Activated CD4-positive, alpha-beta memory T cell treated with anti-CD3 and anti-CD28 coated beads, Interleukin-2, amount 10 ng/mL, durations not matched to agents 7 days and 5 days (primary cell): ENCODE data around the gene TXNDC12. TPM values are rescaled to one million over a fixed set of nuclear protein-coding genes. Genes with fewer than 3 reads are reported as not detected.
"Not testable (repeated sequence)": the region's sequence is repeated elsewhere in the genome, so short reads cannot be mapped to it uniquely, and the experiment has no call there.

Experiments used
- CTCF ChIA-PET: fragments of 350-600 bp; sonication (Branson Sonifier 250); formaldehyde crosslinking; loops from one replicate; lab custom pipeline; 2021; ENCODE audit warnings: antibody characterized with exemption, inconsistent platforms; lab: Charles Lee
- POLR2A ChIA-PET: fragments of 350-600 bp; sonication (Branson Sonifier 250); formaldehyde crosslinking; loops from one replicate; lab custom pipeline; 2021; ENCODE audit warnings: antibody characterized with exemption; lab: Charles Lee
- DNase-seq: peaks from one replicate; pipeline ENCODE4 v3.0.0-alpha.2; 2020
- H3K27ac Mint-ChIP-seq: one replicate; pipeline ENCODE4 v1.8.0; 2021; ENCODE audit warnings: mild to moderate bottlenecking, mixed read lengths
- H3K27me3 Mint-ChIP-seq: one replicate; pipeline ENCODE4 v1.8.0; 2021; ENCODE audit warnings: mixed read lengths
- H3K36me3 Mint-ChIP-seq: one replicate; pipeline ENCODE4 v1.8.0; 2021; ENCODE audit warnings: low read depth, mixed read lengths
- H3K4me1 Mint-ChIP-seq: one replicate; pipeline ENCODE4 v1.8.0; 2021; ENCODE audit warnings: mixed read lengths
- H3K4me3 Mint-ChIP-seq: one replicate; pipeline ENCODE4 v1.8.0; 2021; ENCODE audit warnings: mild to moderate bottlenecking, mixed read lengths
- H3K9me3 Mint-ChIP-seq: one replicate; pipeline ENCODE4 v1.8.0; 2021; ENCODE audit warnings: mixed read lengths
- total RNA-seq, 2 experiments: library from RNA; stranded (reverse); gene quantifications; one replicate each; pipeline ENCODE4 v1.2.3, GENCODE V29; 2021

TXNDC12 gene
- total RNA-seq, 2 experiments from 2014 or later: 56.6 to 63.5 TPM

DNA sequence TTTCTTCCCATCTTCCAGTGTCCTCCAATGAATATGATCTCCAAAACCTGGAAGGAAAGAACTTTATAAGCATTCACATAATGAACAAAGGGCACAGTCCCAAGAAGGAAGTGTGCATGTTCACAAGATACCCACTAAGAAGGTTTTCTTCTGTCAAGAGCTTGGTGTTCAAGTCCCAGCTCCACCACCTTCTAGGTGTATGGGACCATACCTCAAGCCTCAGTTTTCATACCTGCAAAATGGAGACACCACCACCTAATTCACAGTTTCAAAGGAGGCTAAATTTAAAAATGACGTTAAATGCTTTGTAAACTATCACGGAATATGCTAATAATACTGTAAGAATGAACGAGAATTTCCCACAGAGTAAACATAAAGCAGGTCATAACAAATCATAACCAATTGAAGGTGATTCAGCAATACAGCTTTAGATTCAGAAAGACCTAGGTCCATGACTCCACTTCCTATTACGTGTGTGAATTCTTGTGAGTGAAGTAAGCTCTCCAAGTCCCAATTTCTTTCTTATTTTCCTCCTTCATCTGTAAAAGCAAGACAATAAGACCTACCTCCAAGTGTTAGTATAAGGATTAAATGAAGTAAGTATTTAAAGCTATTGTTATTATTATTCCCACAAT lies 13.3 kb downstream of the TXNDC12 start:
- H3K9me3 Mint-ChIP-seq: no peaks in the 10 kb centered on the region
- H3K27me3 Mint-ChIP-seq: no peaks in the 10 kb centered on the region
- ChIA-PET POLR2A (interaction anchor here (0.5 kb wide), 1 partner anchor 135 kb away, joined by 4 read pairs; no protein-coding TSS in a partner anchor), CTCF (no interaction called here)
- no peak for DNase-seq
- H3K4me1 Mint-ChIP-seq: no peaks in the 10 kb centered on the region
- peaks cover 38% of the 10 kb centered on the region for H3K36me3 Mint-ChIP-seq
- no peak overlapping the region for H3K4me3 Mint-ChIP-seq
- no peak overlapping the region for H3K27ac Mint-ChIP-seq

DNA sequence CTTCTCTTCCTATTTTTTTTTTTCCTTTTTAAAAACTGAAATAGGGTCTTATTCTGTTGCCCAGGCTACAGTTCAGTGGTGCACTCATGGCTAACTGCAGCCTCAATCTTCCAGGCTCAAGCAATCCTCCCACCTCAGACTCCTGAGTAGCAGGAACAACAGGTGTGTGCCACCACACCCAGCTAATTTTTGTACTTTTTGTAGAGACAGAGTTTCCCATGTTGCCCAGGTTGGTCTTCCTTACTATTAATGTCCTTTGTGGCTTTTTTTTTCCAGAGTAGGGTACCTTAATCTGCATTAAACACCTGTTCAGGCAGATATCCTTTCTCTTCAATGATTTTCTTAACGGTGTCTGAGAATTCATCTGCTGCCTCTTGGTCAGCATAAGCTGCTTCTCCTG lies 17.1 kb downstream of the TXNDC12 start:
- H3K36me3 Mint-ChIP-seq: peaks cover 40% of the 10 kb centered on the region
- H3K9me3 Mint-ChIP-seq: no peaks in the 10 kb centered on the region
- H3K4me1 Mint-ChIP-seq: peaks cover 6% of the 10 kb centered on the region
- no peak for DNase-seq
- POLR2A ChIA-PET: no interaction called here
- H3K27ac Mint-ChIP-seq: no peak overlapping the region
- CTCF ChIA-PET: no interaction called here
- H3K27me3 Mint-ChIP-seq: no peaks in the 10 kb centered on the region
- no peak overlapping the region for H3K4me3 Mint-ChIP-seq

DNA sequence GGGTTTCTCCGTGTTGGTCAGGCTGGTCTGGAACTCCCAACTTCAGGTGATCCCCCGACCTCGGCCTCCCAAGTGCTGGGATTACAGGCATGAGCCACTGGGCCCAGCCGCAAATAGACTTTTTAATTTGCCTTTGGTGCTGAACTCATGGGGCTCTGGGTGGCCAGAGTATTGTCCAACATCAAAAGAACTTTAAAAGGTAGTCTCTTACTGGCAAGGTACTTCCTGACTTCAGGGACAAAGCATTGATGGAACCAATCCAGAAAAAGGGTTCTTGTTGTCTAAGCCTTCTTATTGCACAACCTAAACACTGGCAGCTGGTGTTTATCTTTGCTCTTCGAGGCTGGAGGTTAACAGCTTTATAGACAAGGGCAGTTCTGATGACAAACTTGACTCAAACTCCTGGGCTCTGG lies 17.6 kb downstream of the TXNDC12 start:
- Mint-ChIP-seq H3K36me3 (peaks cover 45% of the 10 kb centered on the region), H3K4me1 (peaks cover 9% of the 10 kb centered on the region), H3K27me3 (no peaks in the 10 kb centered on the region), H3K27ac (no peak overlapping the region), H3K9me3 (no peaks in the 10 kb centered on the region), H3K4me3 (no peak overlapping the region)
- ChIA-PET CTCF (no interaction called here), POLR2A (no interaction called here)
- DNase-seq: no peak

DNA sequence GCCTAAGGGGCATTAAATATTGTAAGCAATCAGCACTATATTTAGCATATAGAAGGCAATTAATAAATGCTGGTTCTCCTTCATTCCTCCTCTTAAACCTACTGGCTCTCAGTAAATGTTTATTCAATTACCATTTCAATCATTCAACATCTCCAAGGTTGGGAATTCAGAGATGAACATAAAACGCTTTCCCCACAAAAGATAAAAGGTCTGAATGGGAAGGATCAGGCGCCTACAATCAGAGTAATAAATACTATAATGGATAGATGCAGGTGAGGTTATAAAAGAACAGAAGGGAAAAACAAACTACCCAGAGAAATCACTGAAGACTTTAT lies 21.0 kb downstream of the TXNDC12 start:
- no peaks in the 10 kb centered on the region for H3K27me3 Mint-ChIP-seq
- H3K4me3 Mint-ChIP-seq: peak overlapping the region; percentile 89
- CTCF ChIA-PET: interaction anchor here (0.9 to 1.5 kb wide), 3 partner anchors 15 to 27 kb away, joined by 3 to 5 read pairs (median 4); partner anchors contain the start of gene BTF3L4
- POLR2A ChIA-PET: interaction anchor here (1.0 to 3.7 kb wide), 11 partner anchors 9 to 1912 kb away, joined by 3 to 64 read pairs (median 6); partner anchors contain the start of genes BTF3L4, CC2D1B, IFT25 and NRDC
- peak overlapping the region; percentile 90 for H3K27ac Mint-ChIP-seq
- H3K9me3 Mint-ChIP-seq: no peaks in the 10 kb centered on the region
- no peak for DNase-seq
- peaks cover 34% of the 10 kb centered on the region for H3K4me1 Mint-ChIP-seq
- H3K36me3 Mint-ChIP-seq: peaks cover 57% of the 10 kb centered on the region

DNA sequence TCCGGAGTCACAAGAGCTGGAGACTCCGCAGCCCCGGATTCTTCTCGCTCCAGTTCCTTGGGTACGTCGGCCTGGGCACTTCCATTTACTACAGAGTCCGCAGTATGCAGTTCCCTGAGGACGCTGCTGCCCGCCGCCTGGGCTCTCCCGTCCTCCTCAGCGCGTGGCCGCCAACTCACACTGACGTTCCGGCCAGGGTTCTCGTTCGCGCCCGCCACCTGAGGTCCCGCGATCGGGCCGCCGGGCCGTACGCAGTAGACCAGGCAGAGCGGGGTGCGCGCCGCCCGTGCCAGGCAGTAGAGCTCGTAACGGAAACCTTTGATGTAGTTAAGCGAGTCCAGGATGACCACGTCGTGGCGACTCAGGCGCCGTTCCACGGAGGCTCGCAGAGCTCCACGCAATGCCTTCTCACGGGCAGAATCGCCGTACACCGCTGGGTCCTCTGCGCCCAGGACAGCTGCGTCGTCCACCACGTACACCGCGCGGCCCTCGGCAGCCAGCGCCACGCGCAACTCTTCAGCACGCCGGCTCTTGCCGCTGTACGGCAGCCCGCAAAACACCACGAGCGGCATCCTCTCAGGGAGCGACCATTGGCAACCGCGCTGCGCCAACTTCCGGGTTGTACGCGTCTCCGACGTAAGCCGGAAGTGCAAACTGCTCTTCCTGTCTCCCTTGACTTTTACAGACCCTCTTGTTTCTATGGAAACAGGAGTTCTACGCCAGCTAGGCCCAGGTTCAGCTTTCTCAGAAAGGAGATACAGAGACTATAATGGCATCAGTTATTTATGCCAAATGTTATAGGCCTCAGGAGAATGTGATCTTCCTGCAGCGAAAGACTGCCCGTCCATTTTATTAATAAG lies 21.6 kb downstream of the TXNDC12 start, which contains the start of gene KTI12:
TSS of gene KTI12 (minus strand) at position 621 of the 860 bp plus-strand sequence. CDS start at position 572, 49 bp downstream.
- peak; percentile 91 for DNase-seq
- CTCF ChIA-PET: interaction anchor here (0.9 to 1.5 kb wide), 4 partner anchors 15 to 263 kb away, joined by 3 to 5 read pairs (median 4); partner anchors contain the start of gene BTF3L4
- Mint-ChIP-seq H3K4me3 (peak within 1 kb of the TSS; percentile 89), H3K9me3 (no peaks in the 10 kb centered on the region), H3K27ac (peak within 1 kb of the TSS; percentile 90), H3K36me3 (peaks cover 52% of the 10 kb centered on the region), H3K4me1 (peaks cover 34% of the 10 kb centered on the region), H3K27me3 (no peaks in the 10 kb centered on the region)
- POLR2A ChIA-PET: interaction anchor here (0.9 to 3.7 kb wide), 12 partner anchors 9 to 1912 kb away, joined by 3 to 64 read pairs (median 5); partner anchors contain the start of genes BTF3L4, CC2D1B, IFT25 and NRDC

DNA sequence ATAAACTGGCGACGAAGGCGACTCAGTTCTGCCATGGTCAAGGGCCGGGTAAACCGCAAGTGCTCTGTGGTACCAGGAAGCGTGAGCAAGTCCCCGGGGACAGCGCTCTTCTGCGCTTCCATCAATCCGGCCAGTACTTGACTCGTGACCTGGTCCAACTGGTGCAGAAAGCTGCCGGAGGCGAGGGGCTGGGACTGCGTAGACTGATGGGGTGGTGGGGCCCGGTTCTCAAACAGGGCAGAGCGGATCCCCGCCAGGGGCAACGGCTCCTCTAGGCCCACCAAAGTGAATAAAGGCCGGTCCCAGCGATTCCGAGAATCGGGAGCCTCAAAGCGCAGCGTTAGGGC lies 22.2 kb downstream of the TXNDC12 start:
- POLR2A ChIA-PET: interaction anchor here (0.9 to 3.7 kb wide), 10 partner anchors 10 to 1913 kb away, joined by 3 to 64 read pairs (median 6); partner anchors contain the start of genes BTF3L4, CC2D1B, IFT25 and NRDC
- peak; percentile 30 for DNase-seq
- Mint-ChIP-seq H3K27ac (peak overlapping the region; percentile 90), H3K9me3 (no peaks in the 10 kb centered on the region), H3K36me3 (peaks cover 48% of the 10 kb centered on the region), H3K4me1 (peaks cover 34% of the 10 kb centered on the region), H3K27me3 (no peaks in the 10 kb centered on the region), H3K4me3 (peak overlapping the region; percentile 89)
- CTCF ChIA-PET: interaction anchor here (1.1 to 1.5 kb wide), 3 partner anchors 16 to 264 kb away, joined by 4 to 5 read pairs (median 4); no protein-coding TSS in a partner anchor

DNA sequence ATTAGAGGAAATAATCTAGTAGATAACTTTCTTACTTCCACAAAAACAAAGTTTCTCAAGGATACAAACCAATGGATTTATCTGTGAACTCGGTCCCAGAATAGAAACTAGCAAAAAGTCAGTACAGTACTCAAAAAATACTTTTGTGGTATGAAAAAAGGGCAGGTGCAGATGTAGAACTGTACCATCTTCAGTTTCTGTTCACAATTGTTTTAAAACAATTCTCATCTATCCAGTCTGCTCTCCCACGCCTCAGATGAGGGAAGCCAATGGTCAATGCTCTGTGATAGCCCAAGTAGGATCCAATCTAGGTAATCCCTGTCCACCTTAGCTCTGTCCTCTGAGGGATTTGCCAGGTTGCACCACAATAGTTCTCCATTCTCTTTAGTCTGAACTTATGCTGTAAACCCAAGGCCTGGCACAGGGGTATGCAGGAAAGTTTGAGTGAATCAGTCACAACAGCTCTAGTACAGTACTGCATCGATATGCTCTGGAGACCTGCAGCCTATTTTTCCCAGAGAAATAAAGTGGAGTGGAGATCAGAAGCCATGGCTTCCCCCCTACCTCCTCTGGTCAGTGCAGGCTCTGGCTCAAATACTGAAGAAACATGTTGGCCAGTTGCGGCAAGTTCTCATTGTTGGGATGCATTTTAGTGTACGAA lies 22.7 kb downstream of the TXNDC12 start:
- CTCF ChIA-PET: interaction anchor here (1.1 kb wide), 1 partner anchor 265 kb away, joined by 4 read pairs; no protein-coding TSS in a partner anchor

DNA sequence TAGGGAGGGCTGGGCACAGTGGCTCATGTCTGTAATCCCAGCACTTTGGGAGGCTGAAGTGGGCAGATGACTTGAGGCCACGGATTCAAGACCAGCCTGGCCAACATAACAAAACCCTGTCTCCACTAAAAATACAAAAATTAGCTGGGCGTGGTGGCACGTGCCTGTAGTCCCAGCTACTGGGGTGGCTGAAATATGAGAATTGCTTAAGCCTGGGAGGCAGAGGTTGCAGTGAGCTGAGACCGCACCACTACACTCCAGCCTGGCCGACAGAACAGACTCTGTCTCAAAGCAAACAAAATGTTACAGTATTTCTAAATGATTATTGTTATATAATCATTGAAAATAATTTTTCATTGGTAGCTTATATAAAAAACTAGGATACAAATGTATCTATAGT lies 26.2 kb downstream of the TXNDC12 start:
- Mint-ChIP-seq H3K36me3 (peaks cover 55% of the 10 kb centered on the region), H3K4me1 (peaks cover 30% of the 10 kb centered on the region)
- H3K9me3 Mint-ChIP-seq, POLR2A ChIA-PET, CTCF ChIA-PET, H3K27ac Mint-ChIP-seq, H3K27me3 Mint-ChIP-seq, H3K4me3 Mint-ChIP-seq, DNase-seq: not testable (repeated sequence)

More for the DNA sequence above, 22.7 kb downstream of the TXNDC12 start:
- peak overlapping the region; percentile 90 for H3K27ac Mint-ChIP-seq
- H3K4me1 Mint-ChIP-seq: peaks cover 34% of the 10 kb centered on the region
- H3K36me3 Mint-ChIP-seq: peaks cover 50% of the 10 kb centered on the region
- POLR2A ChIA-PET: interaction anchor here (2.0 to 3.7 kb wide), 3 partner anchors 23 to 372 kb away, joined by 8 to 64 read pairs (median 10); partner anchors contain the start of genes BTF3L4, CC2D1B, ORC1 and PRPF38A
- H3K27me3 Mint-ChIP-seq: no peaks in the 10 kb centered on the region
- peak overlapping the region; percentile 89 for H3K4me3 Mint-ChIP-seq
- H3K9me3 Mint-ChIP-seq: no peaks in the 10 kb centered on the region
- no peak for DNase-seq

DNA sequence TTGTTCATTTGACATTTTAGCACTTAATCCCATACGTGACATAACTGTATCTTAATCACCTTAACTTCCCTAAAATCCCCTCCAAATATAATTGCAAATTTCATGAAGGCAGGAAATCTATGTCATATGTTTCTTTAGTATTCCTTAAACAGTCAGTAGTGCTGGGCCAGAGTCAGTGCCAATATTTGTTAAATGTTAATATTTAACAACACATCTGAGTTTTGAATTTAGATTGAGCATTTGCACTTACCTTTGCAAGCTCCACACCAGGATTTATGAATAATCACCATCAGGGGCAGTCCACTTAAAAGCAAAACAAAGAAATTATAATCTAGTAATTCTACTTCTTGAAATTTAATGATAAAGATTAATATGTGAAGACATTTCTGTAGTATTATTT lies 26.7 kb downstream of the TXNDC12 start:
- Mint-ChIP-seq H3K4me1 (peaks cover 28% of the 10 kb centered on the region), H3K4me3 (no peak overlapping the region), H3K27me3 (no peaks in the 10 kb centered on the region), H3K9me3 (no peaks in the 10 kb centered on the region), H3K27ac (no peak overlapping the region), H3K36me3 (peaks cover 55% of the 10 kb centered on the region)
- CTCF ChIA-PET: no interaction called here
- no peak for DNase-seq
- POLR2A ChIA-PET: no interaction called here

DNA sequence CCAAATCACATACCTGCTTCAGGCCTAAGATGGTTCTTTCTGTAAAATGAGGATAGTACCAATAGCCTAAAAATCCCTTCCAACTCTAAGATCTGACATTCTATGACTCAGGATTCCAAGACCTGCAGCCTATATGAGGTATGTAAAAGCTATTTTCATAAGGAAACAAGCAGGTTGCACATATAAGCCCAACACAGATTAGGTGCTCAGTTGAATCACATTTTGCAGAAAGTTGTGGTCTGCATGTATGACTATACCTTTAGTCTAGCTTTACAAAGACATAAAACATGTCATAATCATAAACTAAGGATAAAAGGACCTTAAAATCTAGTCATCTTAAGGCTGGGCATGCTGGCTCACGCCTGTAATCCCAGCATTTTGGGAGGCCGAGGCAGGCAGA lies 28.7 kb downstream of the TXNDC12 start:
- DNase-seq: no peak
- no peaks in the 10 kb centered on the region for H3K9me3 Mint-ChIP-seq
- H3K4me3 Mint-ChIP-seq: no peak overlapping the region
- peaks cover 45% of the 10 kb centered on the region for H3K36me3 Mint-ChIP-seq
- no peak overlapping the region for H3K27ac Mint-ChIP-seq
- H3K27me3 Mint-ChIP-seq: no peaks in the 10 kb centered on the region
- POLR2A ChIA-PET: interaction anchor here (1.1 kb wide), 1 partner anchor 29 kb away, joined by 3 read pairs; no protein-coding TSS in a partner anchor
- peaks cover 14% of the 10 kb centered on the region for H3K4me1 Mint-ChIP-seq
- CTCF ChIA-PET: no interaction called here

DNA sequence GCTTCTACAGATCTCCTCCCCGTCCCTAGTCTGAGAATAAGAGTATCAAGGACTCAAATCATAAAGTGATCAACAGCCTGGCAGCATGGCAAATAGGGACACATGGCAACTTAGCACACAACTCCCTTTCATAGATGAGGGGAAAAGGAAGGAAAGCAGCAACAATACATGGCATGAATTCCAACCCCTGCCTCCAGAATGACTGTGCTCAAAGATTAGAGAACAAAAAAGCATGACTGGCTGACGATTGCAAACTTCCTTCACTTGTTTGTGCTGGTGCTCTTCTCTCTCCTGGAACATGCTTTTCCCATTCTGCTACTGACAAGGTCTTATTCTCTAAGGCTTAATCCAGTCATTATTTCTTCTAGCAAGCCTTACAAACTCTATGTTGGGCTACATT lies 32.9 kb downstream of the TXNDC12 start:
- ChIA-PET POLR2A (interaction anchor here (1.0 to 1.4 kb wide), 2 partner anchors 12 to 28 kb away, joined by 3 to 7 read pairs; partner anchors contain the start of gene KTI12), CTCF (no interaction called here)
- no peak overlapping the region for H3K4me3 Mint-ChIP-seq
- no peak for DNase-seq
- H3K27me3 Mint-ChIP-seq: no peaks in the 10 kb centered on the region
- H3K36me3 Mint-ChIP-seq: peaks cover 43% of the 10 kb centered on the region
- no peaks in the 10 kb centered on the region for H3K9me3 Mint-ChIP-seq
- H3K27ac Mint-ChIP-seq: no peak overlapping the region
- H3K4me1 Mint-ChIP-seq: no peaks in the 10 kb centered on the region

DNA sequence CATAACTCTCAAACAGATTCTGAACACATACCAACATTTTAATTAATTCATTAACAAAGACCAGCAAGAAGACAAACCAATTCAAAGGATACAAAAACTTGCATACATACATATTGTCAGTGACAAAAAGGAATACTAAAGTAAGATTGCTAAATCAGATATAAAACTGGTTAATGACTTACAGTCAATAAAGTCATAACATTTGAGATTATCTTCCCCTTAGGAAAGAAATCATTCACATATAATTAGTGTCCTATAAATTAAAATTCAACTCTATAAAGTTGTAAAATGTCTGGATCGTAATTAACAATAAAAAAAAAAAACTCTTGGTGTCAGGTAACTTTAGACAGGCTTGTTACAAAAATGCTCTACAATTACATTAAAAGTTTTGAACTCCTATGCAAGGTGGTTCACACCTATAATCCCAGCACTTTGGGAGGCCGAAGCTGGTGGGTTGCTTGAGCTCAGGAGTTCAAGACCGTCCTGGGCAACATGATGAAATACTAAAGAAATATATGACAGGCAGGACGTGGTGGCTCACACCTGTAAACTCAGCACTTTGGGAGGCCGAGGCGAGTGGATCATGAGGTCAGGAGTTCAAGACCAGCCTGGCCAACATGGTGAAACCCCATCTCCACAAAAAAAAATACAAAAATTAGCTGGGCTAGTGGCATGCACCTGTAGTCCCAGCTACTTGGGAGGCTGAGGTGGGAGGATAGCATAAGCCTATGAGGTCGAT lies 46.8 kb downstream of the TXNDC12 start:
- Mint-ChIP-seq H3K27me3 (peaks cover 25% of the 10 kb centered on the region), H3K4me1 (no peaks in the 10 kb centered on the region), H3K36me3 (no peaks in the 10 kb centered on the region), H3K4me3 (no peak overlapping the region), H3K9me3 (no peaks in the 10 kb centered on the region), H3K27ac (no peak overlapping the region)
- ChIA-PET CTCF (interaction anchor here (1.0 to 1.1 kb wide), 2 partner anchors 85 to 112 kb away, joined by 3 read pairs; no protein-coding TSS in a partner anchor), POLR2A (no interaction called here)
- no peak for DNase-seq
